ENCODE measurements around the gene RAB28.

The RAB28 gene

GRCh38 chr4:13515268-13515667, 31.1 kb upstream of the RAB28 start:
- Mint-ChIP-seq H3K27me3 (ENCODE audit: low read depth) (peaks cover 62% of the 10 kb centered on the region), H3K36me3 (ENCODE audit: low read depth) (no peaks in the 10 kb centered on the region), H3K4me1 (no peaks in the 10 kb centered on the region), H3K27ac (no peak overlapping the region), H3K9me3 (no peaks in the 10 kb centered on the region), H3K4me3 (no peak overlapping the region)
- TF ChIP-seq, protein P1, sequence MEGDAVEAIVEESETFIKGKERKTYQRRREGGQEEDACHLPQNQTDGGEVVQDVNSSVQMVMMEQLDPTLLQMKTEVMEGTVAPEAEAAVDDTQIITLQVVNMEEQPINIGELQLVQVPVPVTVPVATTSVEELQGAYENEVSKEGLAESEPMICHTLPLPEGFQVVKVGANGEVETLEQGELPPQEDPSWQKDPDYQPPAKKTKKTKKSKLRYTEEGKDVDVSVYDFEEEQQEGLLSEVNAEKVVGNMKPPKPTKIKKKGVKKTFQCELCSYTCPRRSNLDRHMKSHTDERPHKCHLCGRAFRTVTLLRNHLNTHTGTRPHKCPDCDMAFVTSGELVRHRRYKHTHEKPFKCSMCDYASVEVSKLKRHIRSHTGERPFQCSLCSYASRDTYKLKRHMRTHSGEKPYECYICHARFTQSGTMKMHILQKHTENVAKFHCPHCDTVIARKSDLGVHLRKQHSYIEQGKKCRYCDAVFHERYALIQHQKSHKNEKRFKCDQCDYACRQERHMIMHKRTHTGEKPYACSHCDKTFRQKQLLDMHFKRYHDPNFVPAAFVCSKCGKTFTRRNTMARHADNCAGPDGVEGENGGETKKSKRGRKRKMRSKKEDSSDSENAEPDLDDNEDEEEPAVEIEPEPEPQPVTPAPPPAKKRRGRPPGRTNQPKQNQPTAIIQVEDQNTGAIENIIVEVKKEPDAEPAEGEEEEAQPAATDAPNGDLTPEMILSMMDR (IDR thresholded peaks at IDR 0.05; ENCODE audit: unreplicated experiment in 3 of 3) = no peak

DNA sequence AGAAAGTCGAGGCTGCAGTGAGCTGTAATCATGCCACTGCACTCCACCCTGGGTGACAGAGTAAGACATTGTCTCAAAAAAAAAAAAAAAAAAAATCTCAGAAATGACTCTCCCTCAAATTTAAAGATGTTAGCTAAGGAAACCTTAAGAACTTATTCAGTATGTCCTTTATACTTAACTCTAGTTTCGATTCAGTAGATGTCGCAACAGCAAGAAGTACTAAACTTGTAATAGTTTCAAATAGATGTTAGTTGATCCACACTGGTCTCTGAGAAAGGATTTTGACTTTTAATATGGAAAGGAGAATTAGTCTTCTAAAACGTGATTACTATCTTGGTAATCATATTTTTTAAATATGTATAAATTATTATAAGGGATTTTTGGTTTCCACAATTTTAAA, 30.6 kb upstream of the RAB28 start:
- Mint-ChIP-seq H3K9me3 (no peaks in the 10 kb centered on the region), H3K36me3 (ENCODE audit: low read depth) (no peaks in the 10 kb centered on the region), H3K27ac (no peak overlapping the region), H3K4me3 (no peak overlapping the region), H3K4me1 (no peaks in the 10 kb centered on the region), H3K27me3 (ENCODE audit: low read depth) (peaks cover 57% of the 10 kb centered on the region)
- TF ChIP-seq, protein P1 (IDR thresholded peaks at IDR 0.05; ENCODE audit: unreplicated experiment in 3 of 3) = no peak

DNA sequence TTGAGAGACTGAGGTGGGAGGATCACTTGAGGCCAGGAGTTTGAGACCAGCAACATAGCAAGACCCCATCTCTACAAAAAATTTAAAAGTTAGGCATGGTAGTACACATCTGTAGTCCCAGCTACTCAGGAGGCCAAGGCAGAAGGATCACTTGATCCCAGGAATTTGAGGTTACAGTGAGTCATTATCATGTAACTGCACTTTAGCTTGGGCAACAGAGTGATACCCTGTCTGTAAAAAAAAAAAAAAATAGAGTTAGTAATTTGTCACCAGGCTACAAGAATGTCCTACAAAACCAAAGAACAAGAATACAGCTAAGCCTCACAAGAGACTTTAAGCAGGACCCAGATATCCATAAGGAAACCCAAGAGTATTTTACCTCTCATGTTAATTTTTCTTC, 27.0 kb upstream of the RAB28 start:
- H3K4me1 Mint-ChIP-seq = no peaks in the 10 kb centered on the region
- H3K36me3 Mint-ChIP-seq (ENCODE audit: low read depth) = no peaks in the 10 kb centered on the region
- H3K9me3 Mint-ChIP-seq = no peaks in the 10 kb centered on the region
- no peak overlapping the region for H3K4me3 Mint-ChIP-seq
- H3K27me3 Mint-ChIP-seq (ENCODE audit: low read depth) = peaks cover 31% of the 10 kb centered on the region
- H3K27ac Mint-ChIP-seq = no peak overlapping the region
- TF ChIP-seq, protein P1 (IDR thresholded peaks at IDR 0.05; ENCODE audit: unreplicated experiment in 3 of 3) = no peak

DNA sequence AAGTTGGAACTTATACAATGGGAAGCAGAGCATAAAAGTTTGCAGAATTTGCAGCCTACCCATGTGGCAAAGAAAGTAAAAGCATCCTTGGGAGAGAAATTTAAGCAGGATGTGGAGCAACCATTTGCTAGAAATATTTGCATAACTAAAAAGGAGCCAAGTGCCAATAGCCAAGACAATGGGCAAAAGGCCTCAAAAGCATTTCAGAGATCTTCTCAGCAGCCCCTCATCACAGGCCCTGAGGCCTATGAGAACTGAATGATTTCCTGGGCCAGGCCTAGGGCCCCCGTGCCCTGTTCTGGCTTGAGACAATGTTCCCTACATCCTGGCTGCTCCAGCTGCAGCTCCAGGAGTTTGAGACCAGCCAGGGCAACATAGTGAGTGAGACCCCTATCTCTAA, 25.3 kb upstream of the RAB28 start:
- TF ChIP-seq, protein P1 (IDR thresholded peaks at IDR 0.05; ENCODE audit: unreplicated experiment in 3 of 3) = no peak
- no peaks in the 10 kb centered on the region for H3K4me1 Mint-ChIP-seq
- H3K4me3 Mint-ChIP-seq = no peak overlapping the region
- H3K36me3 Mint-ChIP-seq (ENCODE audit: low read depth) = no peaks in the 10 kb centered on the region
- H3K27ac Mint-ChIP-seq = no peak overlapping the region
- peaks cover 17% of the 10 kb centered on the region for H3K27me3 Mint-ChIP-seq (ENCODE audit: low read depth)
- H3K9me3 Mint-ChIP-seq = no peaks in the 10 kb centered on the region

DNA sequence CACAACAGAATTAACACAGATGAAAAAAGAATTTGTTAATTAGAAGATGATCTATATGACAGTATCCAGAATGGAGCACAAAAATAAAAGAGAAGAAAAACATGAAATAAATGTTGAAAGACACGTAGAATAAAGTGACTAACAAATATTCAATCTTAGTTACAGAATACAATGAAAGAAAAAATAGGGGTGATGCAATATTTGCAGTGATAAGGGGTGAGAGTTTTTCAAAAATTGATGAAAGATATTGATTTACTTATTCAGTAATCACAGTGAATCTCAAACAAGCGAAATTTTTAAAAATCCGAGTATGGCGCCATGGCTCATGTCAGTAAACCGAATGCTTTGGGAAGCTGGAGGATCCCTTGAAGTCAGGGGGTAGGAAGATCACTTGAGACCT, 20.2 kb upstream of the RAB28 start:
- no peak overlapping the region for H3K27ac Mint-ChIP-seq
- H3K27me3 Mint-ChIP-seq (ENCODE audit: low read depth) = peaks cover 3% of the 10 kb centered on the region
- no peaks in the 10 kb centered on the region for H3K9me3 Mint-ChIP-seq
- H3K36me3 Mint-ChIP-seq (ENCODE audit: low read depth) = no peaks in the 10 kb centered on the region
- no peak overlapping the region for H3K4me3 Mint-ChIP-seq
- TF ChIP-seq, protein P1 (IDR thresholded peaks at IDR 0.05; ENCODE audit: unreplicated experiment in 3 of 3) = no peak
- no peaks in the 10 kb centered on the region for H3K4me1 Mint-ChIP-seq

DNA sequence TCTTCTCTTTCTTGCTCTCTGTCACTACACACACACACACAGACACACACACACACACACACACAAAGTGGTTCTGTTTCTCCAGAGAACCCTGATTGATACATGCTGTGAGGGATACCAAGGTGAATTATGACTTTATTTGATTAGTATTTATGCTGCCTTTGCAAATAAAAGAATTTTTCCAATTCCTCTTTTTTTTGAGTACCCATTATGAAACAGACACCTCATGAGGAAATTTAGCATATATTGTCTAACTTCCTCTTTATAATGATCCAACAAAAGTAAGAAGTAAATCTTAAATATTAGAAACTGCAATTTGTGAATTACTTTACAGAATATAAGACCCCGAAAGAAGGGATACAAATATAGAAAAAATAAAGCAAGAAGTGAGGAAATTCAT, 14.3 kb upstream of the RAB28 start:
- H3K9me3 Mint-ChIP-seq = no peaks in the 10 kb centered on the region
- H3K36me3 Mint-ChIP-seq (ENCODE audit: low read depth) = no peaks in the 10 kb centered on the region
- TF ChIP-seq, protein P1 (IDR thresholded peaks at IDR 0.05; ENCODE audit: unreplicated experiment in 3 of 3) = no peak
- H3K4me3 Mint-ChIP-seq = no peak overlapping the region
- peaks cover 11% of the 10 kb centered on the region for H3K27me3 Mint-ChIP-seq (ENCODE audit: low read depth)
- no peak overlapping the region for H3K27ac Mint-ChIP-seq
- H3K4me1 Mint-ChIP-seq = no peaks in the 10 kb centered on the region

All from nephron (organoid).